Effector memory CD8-positive, alpha-beta T cell (primary cell): ENCODE results near the gene SLC22A2.
"Not testable (repeated sequence)": the region's sequence is repeated elsewhere in the genome, so short reads cannot be mapped to it uniquely, and the experiment has no call there.

ENCODE experiments used
- ATAC-seq: fragments of 150-1000 bp; cut with Tn5 transposase; replicated peaks from 2 replicates; pipeline ENCODE4 v1.10.0; 2021; ENCODE audit warnings: mild to moderate bottlenecking, moderate library complexity
- DNase-seq, 3 experiments: peaks; one replicate each; pipeline ENCODE4 v3.0.0; 2021
- H3K27ac Mint-ChIP-seq, 2 donors: one replicate each; pipeline ENCODE4 v1.8.0; 2022; ENCODE audit warnings: mild to moderate bottlenecking in 2 of 2, mixed read lengths in 2 of 2, moderate library complexity in 2 of 2
- H3K27me3 Mint-ChIP-seq, 2 donors: one replicate each; pipeline ENCODE4 v1.8.0; 2022; ENCODE audit warnings: mixed read lengths in 2 of 2
- H3K36me3 Mint-ChIP-seq: one replicate; pipeline ENCODE4 v1.8.0; 2022; ENCODE audit warnings: mild to moderate bottlenecking, moderate library complexity, mixed read lengths; ENCODE audit not compliant: insufficient read depth
- H3K4me1 Mint-ChIP-seq, 2 donors: one replicate each; pipeline ENCODE4 v1.8.0; 2022; ENCODE audit warnings: low read depth in 2 of 2, mixed read lengths in 2 of 2
- H3K4me3 Mint-ChIP-seq, 2 donors: one replicate each; pipeline ENCODE4 v1.8.0; 2022; ENCODE audit warnings: mild to moderate bottlenecking in 2 of 2, mixed read lengths in 2 of 2, moderate library complexity in 2 of 2
- H3K9me3 Mint-ChIP-seq, 2 donors: one replicate each; pipeline ENCODE4 v1.8.0; 2022; ENCODE audit warnings: mixed read lengths in 2 of 2

SLC22A2 gene

DNA sequence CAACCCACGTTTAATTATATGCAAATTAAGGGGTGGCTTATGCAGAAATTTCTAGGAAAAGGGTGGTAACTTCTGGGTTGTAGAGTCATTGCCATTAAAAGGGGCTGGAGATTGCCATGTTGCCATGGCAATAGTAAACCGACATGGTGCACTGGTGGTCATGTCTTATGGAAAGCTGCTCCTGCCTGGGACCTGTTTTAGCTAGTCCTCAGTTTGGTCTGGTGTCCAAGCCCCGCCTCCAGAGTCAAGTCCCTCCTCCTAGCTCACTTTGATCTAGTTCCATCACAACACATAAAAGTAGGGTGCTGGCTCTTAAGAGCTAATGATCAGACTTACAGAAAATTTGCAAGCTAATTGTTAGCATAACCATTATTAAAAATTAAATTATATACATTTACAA lies 5.3 kb downstream of the SLC22A2 start:
- H3K4me3 Mint-ChIP-seq = no peak overlapping the region
- no peaks in the 10 kb centered on the region for H3K36me3 Mint-ChIP-seq
- no peak for DNase-seq
- peaks cover 0 to 3% of the 10 kb centered on the region in 2 donors for H3K4me1 Mint-ChIP-seq
- peaks cover 24 to 51% of the 10 kb centered on the region in 2 donors for H3K27me3 Mint-ChIP-seq
- ATAC-seq = no peak
- no peak overlapping the region for H3K27ac Mint-ChIP-seq
- no peaks in the 10 kb centered on the region for H3K9me3 Mint-ChIP-seq

GRCh38 chr6:160252073-160252813 lies 6.4 kb downstream of the SLC22A2 start:
- DNase-seq (no peak), ATAC-seq (no peak)
- no peaks in the 10 kb centered on the region for H3K9me3 Mint-ChIP-seq
- no peaks in the 10 kb centered on the region for H3K36me3 Mint-ChIP-seq
- peaks cover 0 to 3% of the 10 kb centered on the region in 2 donors for H3K4me1 Mint-ChIP-seq
- peaks cover 27 to 51% of the 10 kb centered on the region in 2 donors for H3K27me3 Mint-ChIP-seq
- H3K4me3 Mint-ChIP-seq = no peak overlapping the region
- no peak overlapping the region for H3K27ac Mint-ChIP-seq

- Mint-ChIP-seq H3K36me3 (no peaks in the 10 kb centered on the region), H3K27ac (no peak overlapping the region), H3K27me3 (peaks cover 19 to 45% of the 10 kb centered on the region in 2 donors), H3K9me3 (no peaks in the 10 kb centered on the region), H3K4me1 (peaks cover 0 to 3% of the 10 kb centered on the region in 2 donors), H3K4me3 (no peak overlapping the region)
- no peak for ATAC-seq
- no peak for DNase-seq
Observed at GRCh38 chr6:160249671-160250070, 8.9 kb downstream of the SLC22A2 start.

DNA sequence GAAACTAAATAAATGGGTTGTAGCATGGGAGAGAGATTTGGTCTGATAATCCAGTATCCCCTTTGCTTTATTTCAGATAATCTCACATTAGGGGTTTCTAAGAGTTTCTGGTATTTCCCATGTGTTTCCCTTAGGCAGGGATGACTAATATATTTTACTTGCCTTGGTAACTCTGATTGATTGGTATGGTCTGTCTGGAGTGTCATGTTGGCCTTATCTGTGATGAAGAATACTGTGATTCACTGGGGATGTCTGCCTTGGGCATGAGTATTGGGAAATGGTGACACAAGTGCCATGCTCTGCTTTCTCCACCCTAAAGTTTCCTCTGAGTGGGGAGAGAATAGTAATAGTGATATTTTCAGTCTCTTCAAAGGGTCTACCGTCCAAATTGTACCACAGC lies 10.1 kb downstream of the SLC22A2 start:
- ATAC-seq = no peak
- Mint-ChIP-seq H3K36me3 (no peaks in the 10 kb centered on the region), H3K4me1 (peaks cover 0 to 3% of the 10 kb centered on the region in 2 donors), H3K27me3 (peaks cover 14 to 38% of the 10 kb centered on the region in 2 donors), H3K4me3 (no peak overlapping the region), H3K9me3 (no peaks in the 10 kb centered on the region), H3K27ac (no peak overlapping the region)
- no peak for DNase-seq

GRCh38 chr6:160247457-160247883 lies 11.2 kb downstream of the SLC22A2 start:
- Mint-ChIP-seq H3K4me1 (peaks cover 0 to 3% of the 10 kb centered on the region in 2 donors), H3K4me3 (no peak overlapping the region), H3K27ac (no peak overlapping the region), H3K9me3 (no peaks in the 10 kb centered on the region), H3K36me3 (no peaks in the 10 kb centered on the region), H3K27me3 (peaks cover 14 to 36% of the 10 kb centered on the region in 2 donors)
- DNase-seq (no peak), ATAC-seq (no peak)

DNA sequence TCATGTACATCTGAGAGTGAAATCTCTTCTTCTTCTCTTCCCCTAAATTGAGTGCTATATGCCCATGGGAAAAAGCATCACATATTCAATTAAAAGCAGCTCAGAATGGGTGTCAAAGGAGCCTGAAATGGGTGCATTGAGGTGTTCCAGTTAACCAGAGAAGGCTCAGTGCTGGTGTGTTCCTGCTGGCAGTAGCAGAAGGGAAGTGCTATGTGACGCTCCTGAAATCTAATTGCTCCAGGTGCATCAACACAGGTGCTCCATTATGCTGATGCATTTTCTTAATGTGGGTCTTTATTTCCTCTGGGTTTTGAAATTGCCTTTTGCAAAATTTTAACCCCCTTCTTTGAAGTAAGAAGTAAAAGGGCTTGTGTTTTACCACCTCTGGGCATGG lies 17.9 kb downstream of the SLC22A2 start:
- H3K36me3 Mint-ChIP-seq = no peaks in the 10 kb centered on the region
- peaks cover 0 to 8% of the 10 kb centered on the region in 2 donors for H3K27me3 Mint-ChIP-seq
- H3K4me3 Mint-ChIP-seq = no peak overlapping the region
- no peak for ATAC-seq
- no peak for DNase-seq
- no peaks in the 10 kb centered on the region for H3K4me1 Mint-ChIP-seq
- H3K27ac Mint-ChIP-seq = no peak overlapping the region
- peaks cover 0 to 2% of the 10 kb centered on the region in 2 donors for H3K9me3 Mint-ChIP-seq

DNA sequence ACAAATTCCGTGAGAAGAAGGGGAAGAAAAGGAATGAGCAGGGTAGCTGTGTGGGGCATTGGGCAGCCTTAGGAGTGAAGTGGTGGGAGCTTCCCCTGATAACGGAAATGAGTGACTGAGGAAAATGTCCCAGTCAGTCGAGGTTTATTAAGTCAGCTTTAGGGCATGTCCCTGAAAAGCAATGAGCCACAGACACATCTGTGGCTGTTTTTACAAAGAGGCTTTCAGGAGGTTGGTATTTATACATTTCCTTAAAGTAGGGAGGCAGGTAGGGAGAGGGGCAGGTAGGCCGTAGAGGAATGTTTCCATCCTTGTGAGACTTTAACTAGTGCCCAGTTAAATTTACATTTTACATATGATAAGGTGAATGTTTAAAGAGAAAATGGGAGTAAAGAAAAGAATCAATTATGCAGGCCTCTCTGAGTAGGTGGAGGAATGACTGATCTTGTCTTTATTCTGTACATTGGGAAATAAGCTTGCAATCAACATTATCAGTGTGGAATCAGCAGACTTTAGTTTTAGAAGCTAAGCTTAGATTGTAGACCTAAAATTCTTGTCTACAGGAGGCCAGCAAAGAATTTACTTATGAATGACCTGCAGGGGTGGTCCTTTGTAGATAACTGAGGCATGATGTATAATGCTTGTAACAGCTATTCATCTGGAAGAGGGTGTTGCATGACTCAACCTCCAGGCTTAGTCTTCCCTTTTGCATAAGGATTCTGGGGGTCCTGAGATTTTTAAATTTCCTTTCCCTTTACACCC lies 18.5 kb downstream of the SLC22A2 start:
- no peak for ATAC-seq
- no peak for DNase-seq
- no peak overlapping the region for H3K4me3 Mint-ChIP-seq
- H3K27me3 Mint-ChIP-seq = peaks cover 0 to 8% of the 10 kb centered on the region in 2 donors
- H3K9me3 Mint-ChIP-seq = peaks cover 0 to 2% of the 10 kb centered on the region in 2 donors
- H3K4me1 Mint-ChIP-seq = no peaks in the 10 kb centered on the region
- no peak overlapping the region for H3K27ac Mint-ChIP-seq
- no peaks in the 10 kb centered on the region for H3K36me3 Mint-ChIP-seq

GRCh38 chr6:160238761-160239751 lies 19.6 kb downstream of the SLC22A2 start:
- no peaks in the 10 kb centered on the region for H3K36me3 Mint-ChIP-seq
- DNase-seq (no peak), ATAC-seq (no peak)
- H3K27me3 Mint-ChIP-seq = peaks cover 0 to 8% of the 10 kb centered on the region in 2 donors
- no peaks in the 10 kb centered on the region for H3K4me1 Mint-ChIP-seq
- no peak overlapping the region for H3K27ac Mint-ChIP-seq
- H3K4me3 Mint-ChIP-seq = no peak overlapping the region
- H3K9me3 Mint-ChIP-seq = peaks cover 0 to 2% of the 10 kb centered on the region in 2 donors

DNA sequence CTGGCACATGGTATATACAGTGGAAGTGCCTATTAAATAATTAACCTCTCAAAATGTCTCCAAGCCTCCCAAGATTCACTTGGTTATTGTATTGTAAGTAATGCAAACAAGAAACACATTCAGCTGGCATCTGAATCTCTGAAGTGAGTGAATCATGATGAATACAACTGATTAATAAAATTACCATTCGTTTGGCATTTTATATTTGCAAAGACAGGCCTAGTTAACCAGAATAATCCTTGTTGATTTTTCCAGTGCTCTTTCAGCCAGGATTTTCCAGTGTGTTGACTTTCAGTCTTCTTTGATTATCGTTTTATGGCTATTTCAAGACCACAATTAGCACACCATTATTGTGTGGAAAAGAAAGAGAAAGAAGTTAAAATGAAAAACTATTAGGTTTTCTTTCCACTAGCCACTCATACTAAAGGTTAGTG lies 20.3 kb downstream of the SLC22A2 start:
- no peak for ATAC-seq
- no peak for DNase-seq
- Mint-ChIP-seq H3K4me3 (no peak overlapping the region), H3K4me1 (no peaks in the 10 kb centered on the region), H3K27me3 (peaks cover 0 to 8% of the 10 kb centered on the region in 2 donors), H3K27ac (no peak overlapping the region), H3K9me3 (peaks cover 0 to 2% of the 10 kb centered on the region in 2 donors), H3K36me3 (no peaks in the 10 kb centered on the region)

DNA sequence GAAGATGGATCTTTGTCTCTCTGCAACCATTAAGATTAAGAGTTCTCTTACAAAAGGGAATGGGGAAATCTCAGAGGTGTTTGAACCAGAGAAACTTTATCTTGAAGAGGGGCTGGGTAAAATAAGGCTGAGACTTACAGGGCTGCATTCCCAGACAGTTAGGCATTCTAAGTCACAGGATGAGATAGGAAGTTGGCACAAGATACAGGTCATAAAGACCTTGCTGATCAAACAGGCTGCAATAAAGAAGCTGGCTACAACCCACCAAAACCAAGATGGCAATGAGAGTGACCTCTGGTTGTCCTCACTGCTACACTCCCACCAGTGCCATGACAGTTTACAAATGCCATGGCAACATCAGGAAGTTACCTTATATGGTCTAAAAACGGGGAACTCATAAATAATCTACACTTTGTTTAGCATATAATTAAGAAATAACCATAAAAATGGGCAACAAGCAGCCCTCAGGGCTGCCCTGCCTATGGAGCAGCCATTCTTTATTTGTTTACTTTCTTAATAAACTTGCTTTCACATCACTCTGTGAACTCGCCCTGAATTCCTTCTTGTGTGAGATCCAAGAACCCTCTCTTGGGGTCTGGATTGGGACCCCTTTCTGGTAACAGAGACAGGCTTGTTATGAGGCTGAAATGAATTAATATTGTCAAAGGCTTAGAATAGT lies 20.9 kb downstream of the SLC22A2 start:
- H3K27me3 Mint-ChIP-seq, ATAC-seq, H3K27ac Mint-ChIP-seq, H3K4me3 Mint-ChIP-seq, H3K4me1 Mint-ChIP-seq, H3K36me3 Mint-ChIP-seq, DNase-seq, H3K9me3 Mint-ChIP-seq: not testable (repeated sequence)

DNA sequence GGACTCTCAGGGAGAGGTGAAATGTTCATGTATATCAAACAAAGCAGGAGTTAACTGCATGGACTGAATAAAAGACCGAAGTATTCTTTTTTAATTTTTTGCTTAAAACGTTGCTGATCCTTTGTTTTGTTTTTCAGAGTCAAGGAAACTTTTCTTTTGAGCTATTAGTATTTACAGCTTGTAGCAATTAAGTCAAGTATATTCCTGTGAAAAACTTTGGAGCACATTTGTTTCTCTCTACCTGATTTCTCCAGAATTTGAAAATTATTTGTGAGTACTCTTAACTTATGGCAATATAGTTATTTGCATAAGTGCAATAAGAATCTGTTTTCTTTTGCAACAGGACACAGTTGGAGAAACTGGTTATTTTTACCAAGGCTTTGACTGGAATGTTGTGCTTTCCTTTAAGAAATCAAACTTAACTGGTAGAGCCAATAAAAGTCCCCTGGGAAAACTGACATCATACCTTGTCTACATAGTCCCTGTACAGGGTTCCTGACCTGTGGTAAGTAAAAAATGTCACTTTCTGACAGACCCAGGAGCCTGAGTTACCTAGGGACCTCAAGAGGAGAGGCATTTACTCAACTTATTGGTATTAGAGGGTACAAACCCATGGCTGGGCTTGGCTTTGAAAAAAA lies 22.3 kb downstream of the SLC22A2 start:
- DNase-seq, H3K4me3 Mint-ChIP-seq, H3K27me3 Mint-ChIP-seq, H3K36me3 Mint-ChIP-seq, H3K27ac Mint-ChIP-seq, H3K9me3 Mint-ChIP-seq, ATAC-seq, H3K4me1 Mint-ChIP-seq: not testable (repeated sequence)

DNA sequence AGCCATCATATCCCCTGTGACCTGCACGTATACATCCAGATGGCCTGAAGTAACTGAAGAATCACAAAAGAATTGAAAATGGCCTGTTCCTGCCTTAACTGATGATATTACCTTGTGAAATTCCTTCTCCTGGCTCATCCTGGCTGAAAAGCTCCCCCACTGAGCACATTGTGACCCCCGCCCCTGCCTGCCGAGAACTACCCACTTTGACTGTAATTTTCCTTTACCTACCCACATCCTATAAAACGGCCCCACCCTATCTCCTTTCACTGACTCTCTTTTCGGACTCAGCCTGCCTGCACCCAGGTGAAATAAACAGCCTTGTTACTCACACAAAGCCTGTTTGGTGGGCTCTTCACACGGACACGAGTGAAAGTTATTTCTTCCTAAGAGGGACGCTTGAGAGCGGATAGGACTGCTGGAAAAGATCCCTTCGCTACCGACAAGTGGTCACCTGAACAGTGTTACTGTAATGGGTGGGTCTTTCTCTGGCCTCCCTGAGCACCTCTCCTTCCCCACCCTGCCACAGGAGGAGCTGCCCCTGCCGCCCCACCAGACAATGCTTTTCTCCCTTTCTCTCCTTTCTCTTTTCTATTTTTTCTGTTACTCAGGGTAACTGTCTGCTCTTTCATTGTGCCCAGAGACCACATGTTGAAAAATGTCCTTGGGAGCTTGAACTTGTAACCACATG lies 24.5 kb downstream of the SLC22A2 start:
- H3K27ac Mint-ChIP-seq, H3K9me3 Mint-ChIP-seq, DNase-seq, ATAC-seq, H3K36me3 Mint-ChIP-seq, H3K4me3 Mint-ChIP-seq, H3K4me1 Mint-ChIP-seq, H3K27me3 Mint-ChIP-seq: not testable (repeated sequence)
